ENCODE data around the gene BBS9. TPM values are rescaled to one million over a fixed set of nuclear protein-coding genes. Genes with fewer than 3 reads are reported as not detected.
A peak's percentile ranks its signal among the peaks of the same experiment; 100 is the strongest.

Gene BBS9
- total and polyA plus RNA-seq, 2 donors, result 6.9 to 12.1 TPM

DNA sequence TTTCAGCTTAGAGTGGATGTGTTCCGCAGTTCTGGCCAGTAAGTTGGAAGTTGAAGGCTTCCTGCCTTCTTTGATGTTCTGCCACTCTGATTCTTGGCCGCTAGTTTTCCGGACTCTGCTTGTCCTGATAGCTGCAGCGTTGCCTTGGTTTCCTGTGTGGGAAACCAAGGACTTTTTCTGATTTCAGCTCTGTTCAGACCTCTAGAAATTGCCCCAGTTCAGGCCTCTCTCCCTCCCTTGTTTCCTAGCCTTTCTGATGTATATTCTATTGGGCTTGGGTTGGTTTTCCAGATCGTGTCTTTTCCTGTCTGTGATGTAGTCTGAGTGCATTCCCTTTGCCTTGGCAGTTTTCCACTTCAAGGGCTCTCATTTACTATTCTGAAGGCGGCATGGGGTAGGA is 318.7 kb downstream of the BBS9 start:
- no peaks in the 10 kb centered on the region for H3K9me3 ChIP-seq (ENCODE audit: control insufficient read depth in 2 of 2, insufficient read depth in 1 of 2, low read length in 1 of 2)
- DNase-seq (ENCODE audit: low read depth in 6 of 9, low spot score in 9 of 9), result no peak
- no peaks in the 10 kb centered on the region for H3K27me3 ChIP-seq (ENCODE audit: control insufficient read depth in 2 of 2, insufficient read depth in 1 of 2, low read length in 1 of 2)
- WGBS, result 24% methylated on average over 6 of the region's 6 CpGs
- H3K4me1 ChIP-seq (ENCODE audit: control insufficient read depth in 2 of 2, insufficient read depth in 2 of 2, low read length in 2 of 2), result no peaks in the 10 kb centered on the region
- H3K27ac ChIP-seq (ENCODE audit: low read depth in 1 of 2, low read length in 1 of 2), result no peak overlapping the region
- no peak overlapping the region for H3K4me3 ChIP-seq (ENCODE audit: low read length in 2 of 2)
- no peaks in the 10 kb centered on the region for H3K36me3 ChIP-seq (ENCODE audit: control insufficient read depth in 2 of 2, insufficient read depth in 2 of 2, low read length in 1 of 2)

- 92% methylated on average over 5 of the region's 5 CpGs for WGBS
- Histone ChIP-seq H3K36me3 (ENCODE audit: control insufficient read depth in 2 of 2, insufficient read depth in 2 of 2, low read length in 1 of 2) (no peaks in the 10 kb centered on the region), H3K4me1 (ENCODE audit: control insufficient read depth in 2 of 2, insufficient read depth in 2 of 2, low read length in 2 of 2) (no peaks in the 10 kb centered on the region), H3K27ac (ENCODE audit: low read depth in 1 of 2, low read length in 1 of 2) (no peak overlapping the region), H3K4me3 (ENCODE audit: low read length in 2 of 2) (no peak overlapping the region), H3K27me3 (ENCODE audit: control insufficient read depth in 2 of 2, insufficient read depth in 1 of 2, low read length in 1 of 2) (no peaks in the 10 kb centered on the region), H3K9me3 (ENCODE audit: control insufficient read depth in 2 of 2, insufficient read depth in 1 of 2, low read length in 1 of 2) (no peaks in the 10 kb centered on the region)
- DNase-seq (ENCODE audit: low read depth in 6 of 9, low spot score in 9 of 9), result no peak
Measured at GRCh38 chr7:33449847-33450246, 320.5 kb downstream of the BBS9 start.

- Histone ChIP-seq H3K27ac (ENCODE audit: low read depth in 1 of 2, low read length in 1 of 2) (no peak overlapping the region), H3K27me3 (ENCODE audit: control insufficient read depth in 2 of 2, insufficient read depth in 1 of 2, low read length in 1 of 2) (no peaks in the 10 kb centered on the region), H3K9me3 (ENCODE audit: control insufficient read depth in 2 of 2, insufficient read depth in 1 of 2, low read length in 1 of 2) (no peaks in the 10 kb centered on the region), H3K4me3 (ENCODE audit: low read length in 2 of 2) (no peak overlapping the region), H3K36me3 (ENCODE audit: control insufficient read depth in 2 of 2, insufficient read depth in 2 of 2, low read length in 1 of 2) (no peaks in the 10 kb centered on the region), H3K4me1 (ENCODE audit: control insufficient read depth in 2 of 2, insufficient read depth in 2 of 2, low read length in 2 of 2) (no peaks in the 10 kb centered on the region)
- DNase-seq (ENCODE audit: low read depth in 6 of 9, low spot score in 9 of 9), result no peak
- WGBS, result 96% methylated on average over 1 of the region's 1 CpG
Measured at GRCh38 chr7:33452805-33453502, 323.6 kb downstream of the BBS9 start.

- H3K9me3 ChIP-seq (ENCODE audit: control insufficient read depth in 2 of 2, insufficient read depth in 1 of 2, low read length in 1 of 2), result no peaks in the 10 kb centered on the region
- no peaks in the 10 kb centered on the region for H3K4me1 ChIP-seq (ENCODE audit: control insufficient read depth in 2 of 2, insufficient read depth in 2 of 2, low read length in 2 of 2)
- no peaks in the 10 kb centered on the region for H3K27me3 ChIP-seq (ENCODE audit: control insufficient read depth in 2 of 2, insufficient read depth in 1 of 2, low read length in 1 of 2)
- no peak overlapping the region for H3K27ac ChIP-seq (ENCODE audit: low read depth in 1 of 2, low read length in 1 of 2)
- DNase-seq (ENCODE audit: low read depth in 6 of 9, low spot score in 9 of 9), result no peak
- WGBS, result 95% methylated on average over 6 of the region's 6 CpGs
- H3K36me3 ChIP-seq (ENCODE audit: control insufficient read depth in 2 of 2, insufficient read depth in 2 of 2, low read length in 1 of 2), result no peaks in the 10 kb centered on the region
- no peak overlapping the region for H3K4me3 ChIP-seq (ENCODE audit: low read length in 2 of 2)
Measured at GRCh38 chr7:33457039-33457438, 327.7 kb downstream of the BBS9 start.

DNA sequence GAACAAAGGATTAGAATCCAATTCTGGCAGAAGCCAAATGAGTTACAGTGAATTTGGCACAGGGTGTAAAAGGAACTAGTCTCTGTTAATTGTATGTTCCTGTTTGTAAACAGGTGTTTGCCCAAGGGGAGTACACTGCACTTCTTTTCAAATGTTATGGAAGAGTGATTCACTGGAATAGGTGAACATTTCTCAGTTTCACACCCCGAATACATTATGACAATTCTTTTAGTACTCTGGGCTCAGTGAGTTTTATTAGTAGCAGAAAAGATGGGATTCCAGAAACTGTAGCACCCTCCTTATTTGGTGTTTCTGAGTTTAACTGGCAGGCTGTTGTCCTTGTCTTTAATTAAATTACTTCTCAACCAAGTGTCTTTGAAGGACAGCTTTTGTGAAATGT is 329.2 kb downstream of the BBS9 start:
- H3K27ac ChIP-seq (ENCODE audit: low read depth in 1 of 2, low read length in 1 of 2), result no peak overlapping the region
- 93% methylated on average over 1 of the region's 1 CpG for WGBS
- no peaks in the 10 kb centered on the region for H3K36me3 ChIP-seq (ENCODE audit: control insufficient read depth in 2 of 2, insufficient read depth in 2 of 2, low read length in 1 of 2)
- H3K9me3 ChIP-seq (ENCODE audit: control insufficient read depth in 2 of 2, insufficient read depth in 1 of 2, low read length in 1 of 2), result no peaks in the 10 kb centered on the region
- H3K4me1 ChIP-seq (ENCODE audit: control insufficient read depth in 2 of 2, insufficient read depth in 2 of 2, low read length in 2 of 2), result no peaks in the 10 kb centered on the region
- DNase-seq (ENCODE audit: low read depth in 6 of 9, low spot score in 9 of 9), result no peak
- H3K27me3 ChIP-seq (ENCODE audit: control insufficient read depth in 2 of 2, insufficient read depth in 1 of 2, low read length in 1 of 2), result no peaks in the 10 kb centered on the region
- no peak overlapping the region for H3K4me3 ChIP-seq (ENCODE audit: low read length in 2 of 2)

- 64% methylated on average over 1 of the region's 1 CpG for WGBS
- no peaks in the 10 kb centered on the region for H3K36me3 ChIP-seq (ENCODE audit: control insufficient read depth in 2 of 2, insufficient read depth in 2 of 2, low read length in 1 of 2)
- H3K4me3 ChIP-seq (ENCODE audit: low read length in 2 of 2), result no peak overlapping the region
- no peaks in the 10 kb centered on the region for H3K9me3 ChIP-seq (ENCODE audit: control insufficient read depth in 2 of 2, insufficient read depth in 1 of 2, low read length in 1 of 2)
- no peaks in the 10 kb centered on the region for H3K4me1 ChIP-seq (ENCODE audit: control insufficient read depth in 2 of 2, insufficient read depth in 2 of 2, low read length in 2 of 2)
- H3K27ac ChIP-seq (ENCODE audit: low read depth in 1 of 2, low read length in 1 of 2), result no peak overlapping the region
- peak in 1 of 9 donors; percentile 5 for DNase-seq (ENCODE audit: low read depth in 6 of 9, low spot score in 9 of 9)
- no peaks in the 10 kb centered on the region for H3K27me3 ChIP-seq (ENCODE audit: control insufficient read depth in 2 of 2, insufficient read depth in 1 of 2, low read length in 1 of 2)
Measured at GRCh38 chr7:33459340-33459751, 330.0 kb downstream of the BBS9 start.

DNA sequence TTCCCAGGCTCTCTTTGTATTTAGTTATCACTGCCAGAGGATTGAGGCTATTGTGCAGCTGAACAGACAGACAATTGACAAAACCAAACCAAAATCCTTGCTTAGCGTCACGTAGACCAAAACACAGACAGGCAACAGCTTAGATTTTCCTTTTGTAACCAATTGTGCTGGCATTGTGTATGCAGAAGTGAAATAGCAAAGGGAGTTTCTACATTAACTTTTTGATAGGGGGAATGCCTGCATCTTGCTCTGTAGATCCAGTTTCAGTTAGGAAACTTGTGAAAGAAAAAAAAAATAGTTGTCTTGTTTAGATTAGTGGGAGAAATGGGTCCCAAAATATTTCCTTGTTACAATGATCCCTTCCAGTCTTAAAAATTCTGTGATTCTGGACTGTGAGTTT is 333.8 kb downstream of the BBS9 start:
- H3K9me3 ChIP-seq (ENCODE audit: control insufficient read depth in 2 of 2, insufficient read depth in 1 of 2, low read length in 1 of 2), result no peaks in the 10 kb centered on the region
- WGBS, result 97% methylated on average over 2 of the region's 2 CpGs

DNA sequence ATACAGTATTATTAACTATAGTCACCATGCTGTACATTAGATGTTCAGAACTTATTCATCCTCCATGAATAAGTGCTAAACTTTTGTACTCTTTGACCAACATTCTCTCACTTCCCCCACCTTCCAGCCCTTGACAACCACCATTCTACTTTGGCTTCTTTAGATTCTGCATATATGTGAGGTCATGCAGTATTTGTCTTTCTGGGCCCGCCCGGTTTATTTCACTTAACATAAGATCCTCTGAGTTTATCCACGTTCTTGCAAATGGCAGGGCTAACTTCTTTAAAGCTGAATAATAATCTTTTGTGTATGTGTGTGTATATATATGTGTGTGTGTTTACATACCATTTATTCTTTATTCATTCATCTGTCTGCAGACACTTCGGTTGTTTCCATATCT is 336.8 kb downstream of the BBS9 start:
- WGBS, result 77% methylated on average over 4 of the region's 4 CpGs
- no peak overlapping the region for H3K27ac ChIP-seq (ENCODE audit: low read depth in 1 of 2, low read length in 1 of 2)
- H3K4me1 ChIP-seq (ENCODE audit: control insufficient read depth in 2 of 2, insufficient read depth in 2 of 2, low read length in 2 of 2), result no peaks in the 10 kb centered on the region
- H3K36me3 ChIP-seq (ENCODE audit: control insufficient read depth in 2 of 2, insufficient read depth in 2 of 2, low read length in 1 of 2), result no peaks in the 10 kb centered on the region
- H3K27me3 ChIP-seq (ENCODE audit: control insufficient read depth in 2 of 2, insufficient read depth in 1 of 2, low read length in 1 of 2), result no peaks in the 10 kb centered on the region
- DNase-seq (ENCODE audit: low read depth in 6 of 9, low spot score in 9 of 9), result no peak
- no peaks in the 10 kb centered on the region for H3K9me3 ChIP-seq (ENCODE audit: control insufficient read depth in 2 of 2, insufficient read depth in 1 of 2, low read length in 1 of 2)
- H3K4me3 ChIP-seq (ENCODE audit: low read length in 2 of 2), result no peak overlapping the region

More for the DNA sequence above, 333.8 kb downstream of the BBS9 start:
- no peak overlapping the region for H3K4me3 ChIP-seq (ENCODE audit: low read length in 2 of 2)
- DNase-seq (ENCODE audit: low read depth in 6 of 9, low spot score in 9 of 9), result no peak
- H3K36me3 ChIP-seq (ENCODE audit: control insufficient read depth in 2 of 2, insufficient read depth in 2 of 2, low read length in 1 of 2), result no peaks in the 10 kb centered on the region
- H3K27me3 ChIP-seq (ENCODE audit: control insufficient read depth in 2 of 2, insufficient read depth in 1 of 2, low read length in 1 of 2), result no peaks in the 10 kb centered on the region
- H3K4me1 ChIP-seq (ENCODE audit: control insufficient read depth in 2 of 2, insufficient read depth in 2 of 2, low read length in 2 of 2), result no peaks in the 10 kb centered on the region
- H3K27ac ChIP-seq (ENCODE audit: low read depth in 1 of 2, low read length in 1 of 2), result no peak overlapping the region

GRCh38 chr7:33471636-33472242 is 342.4 kb downstream of the BBS9 start:
- WGBS, result 96% methylated on average over 3 of the region's 3 CpGs
- H3K27me3 ChIP-seq (ENCODE audit: control insufficient read depth in 2 of 2, insufficient read depth in 1 of 2, low read length in 1 of 2), result no peaks in the 10 kb centered on the region
- no peak for DNase-seq (ENCODE audit: low read depth in 6 of 9, low spot score in 9 of 9)
- H3K27ac ChIP-seq (ENCODE audit: low read depth in 1 of 2, low read length in 1 of 2), result no peak overlapping the region
- no peak overlapping the region for H3K4me3 ChIP-seq (ENCODE audit: low read length in 2 of 2)
- no peaks in the 10 kb centered on the region for H3K4me1 ChIP-seq (ENCODE audit: control insufficient read depth in 2 of 2, insufficient read depth in 2 of 2, low read length in 2 of 2)
- H3K36me3 ChIP-seq (ENCODE audit: control insufficient read depth in 2 of 2, insufficient read depth in 2 of 2, low read length in 1 of 2), result no peaks in the 10 kb centered on the region
- H3K9me3 ChIP-seq (ENCODE audit: control insufficient read depth in 2 of 2, insufficient read depth in 1 of 2, low read length in 1 of 2), result no peaks in the 10 kb centered on the region

Measured in thymus (tissue), 11 donors.